Measurements from ENCODE around the gene IQCE. TPM values are rescaled to one million over a fixed set of nuclear protein-coding genes. Genes with fewer than 3 reads are reported as not detected.
"Not testable (repeated sequence)": the region's sequence is repeated elsewhere in the genome, so short reads cannot be mapped to it uniquely, and the experiment has no call there.

The IQCE gene
- total RNA-seq, 1 donor from 2014 or later: 12.1 TPM

- no peak for DNase-seq (ENCODE audit: low read depth)
These were observed 38.0 kb upstream of the IQCE start for GRCh38 chr7:2520761-2521290.

- DNase-seq (ENCODE audit: low read depth): no peak
These were observed 37.4 kb upstream of the IQCE start for GRCh38 chr7:2521341-2521745.

- peak; percentile 71 for DNase-seq (ENCODE audit: low read depth)
These were observed 36.7 kb upstream of the IQCE start for GRCh38 chr7:2521952-2522591.

- no peak for DNase-seq (ENCODE audit: low read depth)
These were observed 35.9 kb upstream of the IQCE start for GRCh38 chr7:2522780-2523433.

GRCh38 chr7:2523461-2523936, 35.3 kb upstream of the IQCE start:
- DNase-seq (ENCODE audit: low read depth): no peak

- DNase-seq (ENCODE audit: low read depth): peak; percentile 94
These were observed 34.6 kb upstream of the IQCE start for GRCh38 chr7:2523941-2524807.

- no peak for DNase-seq (ENCODE audit: low read depth)
These were observed 33.7 kb upstream of the IQCE start for GRCh38 chr7:2524808-2525657.

- no peak for DNase-seq (ENCODE audit: low read depth)
These were observed 32.8 kb upstream of the IQCE start for GRCh38 chr7:2525658-2526630.

- no peak for DNase-seq (ENCODE audit: low read depth)
These were observed 31.9 kb upstream of the IQCE start for GRCh38 chr7:2526659-2527504.

- DNase-seq (ENCODE audit: low read depth): peak; percentile 64
These were observed 31.0 kb upstream of the IQCE start for GRCh38 chr7:2527505-2528467.

GRCh38 chr7:2528481-2529095, 30.2 kb upstream of the IQCE start:
- no peak for DNase-seq (ENCODE audit: low read depth)

- DNase-seq (ENCODE audit: low read depth): peak; percentile 84
These were observed 29.4 kb upstream of the IQCE start for GRCh38 chr7:2529161-2530070.

- no peak for DNase-seq (ENCODE audit: low read depth)
These were observed 28.4 kb upstream of the IQCE start for GRCh38 chr7:2530071-2530987.

GRCh38 chr7:2530994-2531795, 27.6 kb upstream of the IQCE start:
- DNase-seq (ENCODE audit: low read depth): not testable (repeated sequence)
